GM18861 (cell line): ENCODE measurements around the gene ABLIM1.
"Not testable (repeated sequence)": the region's sequence is repeated elsewhere in the genome, so short reads cannot be mapped to it uniquely, and the experiment has no call there.

Source experiments
- ATAC-seq: cut with Tn5 transposase; IDR thresholded peaks from one replicate; pipeline ENCODE4 v1.9.1; 2021; ENCODE audit not compliant: unreplicated experiment

ABLIM1 gene

GRCh38 chr10:114658175-114658574 lies at the start of gene ABLIM1:
Gene ABLIM1, minus strand, starts transcription at chr10:114658275. Its CDS starts 75 bp downstream, at chr10:114658200.
- ATAC-seq = no peak

- ATAC-seq = no peak
Measured at GRCh38 chr10:114706458-114707055, 48.5 kb upstream of the ABLIM1 start.

- no peak for ATAC-seq
Measured at GRCh38 chr10:114704679-114705078, 46.6 kb upstream of the ABLIM1 start.

DNA sequence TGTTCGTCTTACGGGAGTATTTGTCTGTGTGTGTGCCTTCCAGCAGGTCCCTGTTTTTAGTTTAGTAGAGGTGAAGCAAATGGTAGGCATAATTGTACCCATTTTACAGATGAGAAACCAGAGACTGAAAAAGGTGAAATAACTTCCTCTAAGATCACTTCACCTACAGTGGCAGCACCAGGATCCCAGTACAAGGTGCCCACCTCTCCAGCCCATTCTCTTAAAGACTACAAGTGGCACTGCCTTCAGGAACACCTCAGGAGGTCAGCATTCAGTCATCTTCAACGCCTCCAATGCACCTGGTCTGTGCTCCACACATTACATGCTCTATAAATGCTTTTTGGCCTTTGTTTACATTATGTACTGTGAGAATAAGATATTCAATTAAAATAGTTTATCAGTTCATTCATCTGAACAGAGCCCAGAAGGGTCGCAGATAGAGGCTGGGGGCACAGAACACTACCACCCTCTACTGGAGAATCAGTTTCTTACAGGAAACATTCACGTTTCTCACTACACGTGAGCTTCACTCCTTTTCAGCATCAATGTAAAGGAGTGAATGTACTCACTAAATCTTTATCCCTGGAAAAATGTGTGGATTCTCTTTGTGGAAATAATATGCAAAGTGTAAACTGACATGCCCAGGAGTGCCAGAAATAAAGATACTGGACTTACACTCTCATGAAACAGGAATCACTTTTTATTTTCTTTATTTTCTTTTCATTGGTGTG lies 45.5 kb upstream of the ABLIM1 start:
- no peak for ATAC-seq

DNA sequence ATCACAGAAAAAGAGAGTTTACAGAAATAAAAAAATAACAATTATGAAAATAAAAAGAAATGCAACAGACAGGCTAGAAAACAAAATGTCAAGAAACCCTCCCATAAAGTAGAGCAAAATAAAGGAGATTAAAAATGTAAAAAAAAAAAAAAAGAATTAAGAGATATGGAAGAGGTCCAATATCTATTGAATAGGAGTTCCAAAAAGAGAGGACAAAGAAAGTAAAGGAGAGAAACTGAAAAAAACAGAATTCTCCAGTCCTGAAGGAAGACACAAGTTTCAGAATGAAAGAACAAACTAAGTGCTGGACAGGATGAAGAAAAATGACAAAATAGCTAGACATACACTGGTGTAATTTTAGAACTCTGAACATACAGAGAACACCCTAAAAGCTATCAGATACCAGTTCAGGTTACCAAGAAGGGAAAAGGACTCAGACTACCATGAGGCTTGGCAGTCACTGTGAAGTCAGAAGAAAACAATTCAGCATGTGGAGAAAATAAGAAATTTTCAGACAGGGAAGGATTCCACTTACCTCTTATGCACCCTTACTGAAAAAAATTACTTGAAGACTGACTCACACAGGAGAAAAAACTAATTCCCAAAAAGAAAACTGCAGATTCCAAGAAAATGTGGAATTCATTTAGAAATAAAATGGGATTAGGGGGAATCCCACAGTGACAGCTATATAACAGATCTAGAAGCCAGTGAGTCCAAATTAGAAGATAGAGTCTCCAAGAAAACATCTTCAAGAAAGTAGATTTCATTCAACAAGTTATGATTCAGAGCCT lies 40.4 kb upstream of the ABLIM1 start:
- no peak for ATAC-seq

DNA sequence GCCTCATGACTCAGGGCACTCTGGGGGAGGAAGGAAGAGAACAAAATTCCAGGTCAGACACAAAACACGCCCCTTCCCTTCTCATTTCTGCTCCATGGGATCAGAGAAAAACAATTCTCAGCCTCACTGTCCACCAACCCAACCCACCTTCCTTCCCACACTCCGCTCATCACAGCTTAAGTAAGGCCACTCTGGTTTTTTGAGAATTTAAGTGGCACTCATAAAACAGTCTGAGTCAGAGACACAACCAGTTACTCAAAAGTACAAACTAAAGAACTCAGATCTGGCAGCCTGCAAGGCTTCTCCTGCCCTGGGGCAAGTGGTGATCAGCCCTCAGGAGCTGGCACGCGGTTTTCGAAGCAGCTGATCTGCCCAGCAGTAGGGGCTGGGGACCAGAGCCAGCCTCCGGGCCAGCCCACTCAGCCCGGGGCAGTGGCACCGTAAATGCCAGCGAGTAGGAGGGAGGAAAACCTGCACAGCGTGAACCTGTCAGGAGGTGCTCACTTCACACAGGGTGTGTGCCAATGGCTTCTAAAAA lies 39.1 kb upstream of the ABLIM1 start:
- ATAC-seq = no peak

DNA sequence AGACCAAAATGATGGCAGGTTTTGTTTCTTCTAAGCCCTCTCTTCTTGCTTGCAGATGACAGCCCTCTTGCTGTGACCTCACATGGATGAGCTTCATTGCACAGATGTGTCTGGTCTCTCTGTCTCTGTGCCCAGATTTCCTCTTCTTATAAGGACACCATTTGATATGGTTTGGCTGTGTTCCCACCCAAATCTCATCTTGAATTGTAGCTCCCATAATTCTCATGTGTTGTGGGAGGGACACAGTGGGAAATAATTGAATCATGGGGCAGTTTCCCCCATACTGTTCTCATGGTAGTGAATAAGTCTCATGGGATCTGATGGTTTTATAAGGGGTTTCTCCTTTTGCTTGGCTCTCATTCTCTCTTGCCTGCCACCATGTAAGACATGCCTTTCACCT lies 38.2 kb upstream of the ABLIM1 start:
- ATAC-seq = not testable (repeated sequence)

DNA sequence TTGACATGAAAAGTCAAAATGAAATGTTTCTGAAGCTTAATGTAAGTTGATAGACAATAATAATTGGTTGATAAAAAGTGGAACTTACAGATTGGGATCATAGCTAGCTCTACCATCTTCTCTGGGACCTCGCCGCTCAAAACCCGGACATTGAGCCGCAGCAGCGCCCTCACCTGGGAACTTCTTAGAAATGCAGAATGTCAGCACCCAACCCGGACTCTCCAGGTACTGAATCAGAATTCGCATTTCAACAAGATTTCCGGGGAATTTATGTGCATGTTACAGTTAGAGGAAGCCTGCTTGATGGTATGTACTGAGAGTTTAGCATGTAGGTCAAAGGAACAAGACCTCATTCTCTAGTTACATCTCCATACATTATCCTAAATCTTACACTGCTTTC lies 36.7 kb upstream of the ABLIM1 start:
- peak; percentile 62 for ATAC-seq

DNA sequence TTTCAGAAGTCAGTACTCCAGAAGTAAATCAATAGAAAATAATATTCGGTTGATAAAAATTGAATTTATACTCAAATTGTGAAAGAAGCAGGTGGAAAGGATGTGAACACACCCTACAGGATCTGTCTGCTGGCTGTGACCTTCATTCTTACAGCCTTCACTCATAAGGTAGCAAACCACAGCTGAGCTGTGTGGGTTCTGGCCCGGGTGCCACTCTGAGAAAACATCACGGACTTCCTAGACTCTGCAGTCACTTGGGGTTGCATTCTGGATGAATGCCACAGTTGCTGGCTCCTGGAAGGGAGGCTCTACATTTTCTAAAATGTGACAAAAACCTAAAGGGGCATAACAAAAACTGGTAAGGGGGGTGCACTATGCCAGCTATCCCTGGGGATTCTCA lies 36.0 kb upstream of the ABLIM1 start:
- no peak for ATAC-seq

GRCh38 chr10:114691442-114691941 lies 33.4 kb upstream of the ABLIM1 start:
- ATAC-seq = no peak

GRCh38 chr10:114688786-114689185 lies 30.7 kb upstream of the ABLIM1 start:
- no peak for ATAC-seq

DNA sequence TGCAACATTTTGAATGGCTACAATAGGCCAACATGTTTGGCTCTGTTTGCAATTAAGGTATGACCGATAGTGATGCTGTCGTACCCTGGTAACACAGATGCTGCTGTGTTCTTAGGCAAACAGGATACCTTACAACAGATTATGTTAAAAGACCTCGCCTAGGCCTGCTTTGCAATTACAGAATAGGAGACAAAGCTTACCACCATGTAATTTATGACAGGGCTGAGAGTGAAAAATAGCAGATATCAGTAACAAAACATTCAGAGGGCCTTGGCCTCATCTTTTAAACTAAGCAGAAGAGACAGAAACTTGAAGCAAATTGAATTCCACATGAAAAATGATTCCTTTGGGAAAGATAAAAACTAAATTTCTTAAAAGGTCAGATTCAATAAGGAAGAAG lies 29.4 kb upstream of the ABLIM1 start:
- no peak for ATAC-seq

GRCh38 chr10:114686013-114686412 lies 27.9 kb upstream of the ABLIM1 start:
- ATAC-seq = no peak

- ATAC-seq = no peak
Measured at GRCh38 chr10:114685456-114685855, 27.4 kb upstream of the ABLIM1 start.

GRCh38 chr10:114684822-114685209 lies 26.7 kb upstream of the ABLIM1 start:
- ATAC-seq = no peak

GRCh38 chr10:114684084-114684821 lies 26.2 kb upstream of the ABLIM1 start:
- ATAC-seq = no peak

- no peak for ATAC-seq
Measured at GRCh38 chr10:114683593-114683992, 25.5 kb upstream of the ABLIM1 start.

GRCh38 chr10:114683162-114683561 lies 25.1 kb upstream of the ABLIM1 start:
- no peak for ATAC-seq

DNA sequence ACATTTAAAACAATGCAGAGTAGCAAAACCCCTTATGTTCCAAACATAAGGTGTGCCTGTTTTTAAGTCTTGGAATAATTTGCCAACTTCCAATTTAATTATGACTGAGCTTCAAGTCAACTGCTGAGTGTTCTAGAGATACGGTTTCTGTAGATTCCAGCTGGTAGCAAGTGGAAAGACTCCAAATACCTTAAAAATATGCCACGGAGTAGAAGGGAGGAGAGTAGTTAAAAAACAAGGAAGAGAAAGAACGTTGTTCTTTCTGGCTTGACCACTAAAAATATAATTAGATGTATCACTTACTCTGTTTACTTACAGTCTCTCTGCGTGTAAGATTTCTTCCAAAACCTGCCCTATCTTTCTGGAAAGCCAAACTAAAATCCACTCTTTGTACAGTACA lies 24.5 kb upstream of the ABLIM1 start:
- no peak for ATAC-seq

- ATAC-seq = no peak
Measured at GRCh38 chr10:114682121-114682520, 24.0 kb upstream of the ABLIM1 start.

DNA sequence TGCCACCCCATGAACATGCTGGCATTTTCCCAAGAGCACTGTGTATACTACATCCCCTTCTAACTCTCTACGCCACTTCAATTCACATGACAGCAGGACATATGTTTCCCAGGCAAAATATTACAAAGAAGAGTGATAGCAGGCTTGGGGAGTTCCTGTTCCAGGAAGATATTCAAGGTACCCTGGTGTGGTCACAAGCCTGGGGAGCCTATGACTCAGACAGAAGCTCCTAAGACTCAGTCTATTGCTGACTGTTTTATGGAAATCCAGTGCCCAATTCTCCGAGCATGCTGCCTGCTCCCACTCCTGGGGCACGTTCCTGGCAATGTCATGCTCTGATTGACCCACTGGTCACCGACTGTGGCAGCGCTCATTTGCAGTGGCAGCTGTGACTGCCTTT lies 23.5 kb upstream of the ABLIM1 start:
- ATAC-seq = no peak
